Stimulated activated CD8-positive, alpha-beta memory T cell treated with anti-CD3 and anti-CD28 coated beads, Interleukin-7, amount 100 ng/mL, for 24 hours (primary cell): ENCODE results near the gene ADCK1.
A peak's percentile ranks its signal among the peaks of the same experiment; 100 is the strongest.
"Not testable (repeated sequence)": the region's sequence is repeated elsewhere in the genome, so short reads cannot be mapped to it uniquely, and the experiment has no call there.

Experiments
- DNase-seq: peaks from one replicate; pipeline ENCODE4 v3.0.0-alpha.2; 2020; ENCODE audit warnings: low read depth

Gene ADCK1

DNA sequence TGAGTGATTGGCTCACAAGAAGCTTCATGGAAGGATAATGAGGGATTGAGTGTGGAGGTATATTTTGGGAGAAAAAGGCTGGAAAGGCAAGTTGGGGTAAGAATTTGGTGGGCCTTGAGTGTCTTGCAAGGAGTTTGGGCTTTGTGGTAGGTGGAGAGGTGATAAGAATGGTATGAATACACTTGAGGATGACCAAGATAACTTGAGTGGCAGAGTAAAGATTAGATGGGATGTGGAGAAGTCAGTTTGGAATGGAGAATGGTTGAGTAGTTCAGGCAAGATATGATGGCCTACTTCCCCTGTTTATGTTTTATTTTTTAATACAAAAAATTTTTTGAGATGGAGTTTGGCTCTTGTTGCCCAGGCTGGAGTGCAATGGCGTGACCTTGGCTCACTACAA lies 9.1 kb downstream of the ADCK1 start:
- no peak for DNase-seq

DNA sequence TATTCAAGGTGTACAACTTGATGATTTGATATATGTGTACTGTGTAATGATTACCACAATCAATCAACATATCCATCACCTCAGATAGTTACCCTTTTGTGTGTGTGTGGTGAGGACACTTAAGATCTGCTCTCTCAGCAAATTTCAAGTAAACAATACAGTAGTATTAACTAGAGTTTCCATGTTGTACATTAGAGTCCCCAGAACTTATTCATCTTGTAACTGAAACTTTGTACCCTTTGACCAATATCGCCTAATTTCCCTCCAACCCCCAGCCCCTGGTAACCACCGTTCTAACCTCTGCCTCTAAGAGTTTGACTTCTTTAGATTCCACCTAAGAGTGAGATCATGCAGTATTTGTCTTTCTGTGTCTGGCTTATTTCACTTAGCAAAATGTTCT lies 12.1 kb downstream of the ADCK1 start:
- DNase-seq, result no peak

DNA sequence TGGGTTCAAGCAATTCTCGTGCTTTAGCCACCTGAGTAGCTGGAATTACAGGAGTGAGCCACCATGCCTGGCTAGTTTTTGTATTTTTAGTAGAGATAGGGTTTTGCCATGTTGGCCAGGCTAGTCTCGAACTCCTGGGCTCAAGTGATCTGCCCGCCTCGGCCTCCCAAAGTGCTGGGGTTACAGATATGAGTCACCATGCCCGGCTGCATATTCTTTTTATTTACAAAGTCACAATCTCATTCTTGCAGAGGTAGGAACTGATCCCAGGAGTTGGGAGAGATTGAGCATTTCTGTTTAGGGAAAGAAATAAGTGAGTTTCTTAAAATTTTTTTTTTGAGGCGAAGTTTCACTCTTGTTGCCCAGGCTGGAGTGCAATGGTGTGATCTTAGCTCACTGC lies 12.8 kb downstream of the ADCK1 start:
- DNase-seq, result not testable (repeated sequence)

DNA sequence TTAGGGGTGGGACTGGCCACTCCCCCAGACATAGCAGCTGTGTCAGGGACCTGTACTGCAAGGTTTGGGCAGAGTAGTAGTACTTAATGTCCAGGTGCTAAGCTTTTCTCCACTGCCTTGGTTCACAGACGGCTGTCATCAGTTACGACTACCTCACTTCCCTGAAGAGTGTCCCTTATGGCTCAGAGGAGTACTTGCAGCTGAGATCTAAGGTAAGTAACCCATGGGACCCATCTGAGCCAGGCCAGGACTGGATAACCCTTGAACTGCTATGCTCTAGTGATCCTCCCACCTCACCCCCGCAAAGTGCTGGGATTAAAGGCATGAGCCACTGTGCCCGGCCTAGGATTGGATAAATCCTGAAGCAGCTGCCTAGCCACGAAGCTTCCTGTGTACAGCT lies 22.4 kb downstream of the ADCK1 start:
- no peak for DNase-seq

DNA sequence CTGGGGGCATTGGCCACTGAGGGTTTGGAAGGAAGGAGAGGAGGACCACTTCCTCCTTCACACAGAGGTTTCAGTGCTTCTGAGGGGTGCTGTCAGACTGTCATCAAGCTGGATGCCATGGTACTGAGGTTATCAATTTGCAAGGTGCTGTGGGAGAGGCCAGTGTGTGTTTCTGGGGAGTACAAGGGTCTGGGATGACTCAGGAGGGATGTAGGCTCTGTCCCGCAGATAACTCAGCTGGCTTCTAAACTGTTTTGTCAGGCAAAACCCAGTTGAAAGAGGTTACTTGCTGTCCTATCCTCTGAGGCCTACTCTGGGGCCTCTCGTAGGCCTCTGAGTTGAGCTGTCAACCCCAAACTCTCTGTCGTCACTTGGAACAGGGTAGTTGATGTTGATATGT lies 22.8 kb downstream of the ADCK1 start:
- DNase-seq, result no peak

DNA sequence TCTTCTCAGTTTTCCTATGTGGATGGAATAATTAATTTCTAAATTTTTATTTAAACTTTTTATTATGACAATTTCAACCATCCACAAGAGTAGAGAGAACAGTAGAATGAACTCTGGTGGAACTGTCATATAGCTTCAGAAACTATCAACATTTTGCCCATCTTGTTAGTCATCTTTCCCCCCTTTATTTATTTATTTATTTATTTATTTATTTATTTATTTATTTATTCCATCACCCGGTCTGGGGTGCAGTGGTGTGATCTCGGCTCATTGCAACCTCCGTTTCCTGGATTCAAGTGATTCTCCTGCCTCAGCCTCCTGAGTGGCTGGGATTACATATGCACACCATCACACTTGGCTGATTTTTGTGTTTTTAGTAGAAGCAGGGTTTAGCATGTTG lies 23.5 kb downstream of the ADCK1 start:
- DNase-seq, result no peak

DNA sequence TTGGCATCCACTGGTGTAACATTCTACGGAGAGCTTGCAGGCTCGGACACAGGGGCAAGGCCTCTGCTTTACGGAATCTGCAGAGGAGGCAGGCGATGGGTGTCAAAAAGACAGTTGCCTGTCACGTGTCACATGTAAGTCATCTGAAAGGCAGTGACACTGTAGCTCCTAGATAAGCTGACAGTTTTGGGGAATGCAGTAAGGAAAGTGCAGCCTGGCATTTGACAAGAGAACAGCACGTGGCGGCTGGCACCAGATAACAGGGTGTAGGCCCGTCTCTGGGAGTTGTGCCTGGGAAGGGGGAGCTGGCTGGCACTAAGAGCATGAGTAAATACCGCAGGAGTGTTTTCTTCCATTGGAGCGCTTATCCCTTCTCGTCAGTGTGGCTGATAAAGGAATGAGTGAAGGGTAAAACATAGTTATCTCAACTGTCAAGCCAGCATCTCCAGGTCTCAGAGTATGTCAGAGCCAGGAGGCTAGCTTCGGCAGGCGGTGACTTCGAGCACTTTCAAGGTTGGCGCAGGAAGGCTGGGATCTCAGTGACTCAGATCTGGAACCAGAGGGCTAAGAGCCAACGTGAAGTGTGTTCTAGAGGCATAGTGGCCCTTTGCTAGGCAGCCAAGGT lies 26.1 kb downstream of the ADCK1 start:
- no peak for DNase-seq

DNA sequence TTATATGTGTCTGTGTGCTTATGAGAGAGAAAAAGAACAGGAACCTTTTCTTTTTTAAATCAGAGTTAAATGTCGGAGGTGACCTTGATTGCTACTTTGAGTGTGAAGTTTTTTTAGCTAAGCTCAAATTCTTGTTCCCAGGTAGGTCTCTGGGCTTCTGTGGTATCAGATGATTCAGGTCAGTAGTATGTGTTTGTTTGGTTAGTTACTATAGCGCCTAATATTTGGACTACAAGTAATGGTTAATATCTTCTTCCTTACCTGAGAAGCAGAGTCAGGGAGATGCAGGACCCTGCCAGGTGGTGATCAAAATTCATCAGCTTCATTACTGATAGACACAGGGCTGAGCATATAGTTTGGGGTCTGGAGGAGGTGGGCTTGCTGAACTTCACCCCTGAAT lies 30.8 kb downstream of the ADCK1 start:
- no peak for DNase-seq

DNA sequence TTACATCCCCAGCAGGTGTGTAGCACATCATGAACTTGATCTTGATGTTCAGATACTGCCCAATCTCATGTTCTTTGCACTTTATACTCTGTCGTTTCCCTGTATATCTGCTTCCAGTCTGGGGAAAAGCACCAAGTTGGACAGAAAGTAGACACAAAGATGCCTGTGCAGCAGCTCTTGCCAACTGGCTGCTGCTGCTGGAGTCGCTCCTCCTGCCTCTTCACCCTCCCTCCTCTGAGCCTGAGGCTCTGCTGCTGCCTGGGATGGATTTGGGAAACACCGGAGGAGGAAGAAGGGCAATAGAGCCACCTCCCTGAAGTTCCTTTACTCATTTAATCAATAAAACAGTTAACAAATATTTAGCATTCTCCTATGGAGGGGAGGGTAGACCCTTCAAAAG lies 32.4 kb downstream of the ADCK1 start:
- DNase-seq, result no peak

DNA sequence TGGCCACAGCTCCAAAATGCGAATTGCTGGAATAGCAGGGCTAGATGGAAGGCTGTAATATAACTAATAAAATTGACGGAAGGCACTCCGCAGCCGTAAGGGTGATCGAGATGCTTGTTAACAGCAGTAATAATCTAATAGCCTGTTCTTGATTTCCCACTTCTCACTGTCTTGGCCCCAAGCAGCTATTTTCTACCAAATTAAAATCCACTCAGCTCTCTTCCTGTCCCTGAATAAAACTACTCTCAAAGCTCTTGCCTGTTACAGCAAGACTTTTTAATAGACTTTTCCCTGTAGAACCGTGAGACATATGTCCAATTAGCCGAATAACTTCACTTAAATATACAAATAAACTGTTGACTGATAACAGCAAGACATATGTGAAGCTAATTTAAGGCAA lies 38.0 kb downstream of the ADCK1 start:
- DNase-seq, result no peak

DNA sequence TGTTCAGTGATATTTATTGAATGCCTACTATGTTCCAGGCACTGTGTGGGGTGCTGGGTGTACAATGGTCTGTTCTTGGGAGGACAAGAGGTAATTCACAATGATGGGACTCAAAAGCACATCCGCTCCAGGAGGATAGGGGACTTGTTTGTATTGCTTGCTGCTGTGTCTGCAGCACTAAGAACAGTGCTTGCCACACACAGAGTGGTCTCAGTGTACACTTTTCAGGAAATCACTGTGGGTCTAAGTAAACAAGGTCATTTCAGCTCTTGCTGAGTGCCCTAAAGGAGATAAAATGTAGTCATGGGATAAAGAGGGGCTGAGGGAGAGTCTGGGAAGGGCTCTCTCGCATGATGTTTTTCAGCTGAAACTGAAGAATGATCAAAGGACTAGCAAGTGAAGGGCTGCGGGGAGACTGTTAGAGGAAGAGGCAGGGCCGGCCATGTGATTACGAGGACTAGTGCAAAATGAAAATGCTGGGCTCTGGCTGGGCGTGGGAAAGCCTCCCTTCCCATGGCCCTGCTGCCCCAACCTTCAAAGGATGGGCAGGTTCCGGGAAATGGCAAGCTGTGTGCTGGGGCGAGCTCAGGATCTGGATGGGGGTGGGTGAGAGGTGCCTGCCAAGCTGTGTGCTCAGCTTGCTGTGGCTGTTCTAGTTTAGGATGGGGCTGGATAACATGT lies 39.1 kb downstream of the ADCK1 start:
- no peak for DNase-seq

DNA sequence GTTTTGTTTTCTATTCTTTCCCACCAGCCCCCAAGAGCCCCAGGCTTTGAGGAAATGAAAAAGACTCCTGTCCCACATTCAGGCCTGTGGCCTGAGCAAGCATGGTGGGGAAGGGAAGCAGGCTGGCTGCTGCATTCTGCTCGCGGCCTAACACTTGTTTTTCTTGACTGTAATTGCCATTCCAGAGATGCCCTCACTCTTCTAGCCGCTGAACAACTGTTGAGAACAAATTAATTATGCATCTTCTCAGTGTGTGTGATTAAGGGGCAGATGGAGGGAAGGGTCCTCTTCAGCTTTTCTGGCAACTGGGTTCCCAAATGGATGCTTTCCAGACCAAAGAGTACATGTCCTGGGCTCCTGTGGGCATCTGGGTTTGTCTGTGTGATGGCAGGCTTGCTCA lies 43.3 kb downstream of the ADCK1 start:
- no peak for DNase-seq

DNA sequence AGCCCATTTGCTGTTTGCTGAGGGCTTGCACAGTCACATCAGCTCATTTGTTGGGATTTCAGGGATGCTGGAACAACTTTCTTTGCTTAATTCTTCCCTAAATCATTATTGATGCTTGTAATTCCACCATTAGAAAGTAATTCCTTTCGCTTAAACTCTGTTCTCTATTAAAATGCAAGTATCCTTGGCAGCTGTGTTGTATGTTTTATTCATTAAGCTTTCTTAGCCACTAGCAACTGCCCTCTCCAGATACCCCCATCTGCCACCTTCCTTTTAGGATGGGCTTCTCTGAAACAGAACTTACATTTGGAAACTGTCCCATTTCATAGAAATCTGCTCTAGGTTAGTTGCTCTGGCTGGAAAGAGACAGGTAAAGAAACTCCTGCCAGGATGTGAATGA lies 43.7 kb downstream of the ADCK1 start:
- no peak for DNase-seq

DNA sequence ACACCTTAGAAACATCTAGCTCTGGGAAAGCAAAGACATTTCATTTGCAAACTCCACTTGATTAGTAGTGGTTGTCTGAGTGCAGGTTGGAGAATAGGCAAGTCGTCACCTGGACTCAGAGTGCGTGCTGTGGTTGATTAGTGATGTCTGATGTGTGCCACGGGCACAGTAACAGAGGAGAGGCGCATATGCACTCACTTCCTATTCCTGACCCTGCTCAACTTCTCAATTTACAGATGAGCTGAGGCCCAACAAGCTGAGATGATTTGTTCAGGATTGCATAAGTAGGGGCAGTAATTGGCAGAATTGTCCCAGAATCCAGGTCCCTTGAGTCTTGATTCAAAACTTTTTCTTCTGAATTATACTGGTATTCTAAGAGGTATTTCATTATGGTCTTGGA lies 44.9 kb downstream of the ADCK1 start:
- no peak for DNase-seq

DNA sequence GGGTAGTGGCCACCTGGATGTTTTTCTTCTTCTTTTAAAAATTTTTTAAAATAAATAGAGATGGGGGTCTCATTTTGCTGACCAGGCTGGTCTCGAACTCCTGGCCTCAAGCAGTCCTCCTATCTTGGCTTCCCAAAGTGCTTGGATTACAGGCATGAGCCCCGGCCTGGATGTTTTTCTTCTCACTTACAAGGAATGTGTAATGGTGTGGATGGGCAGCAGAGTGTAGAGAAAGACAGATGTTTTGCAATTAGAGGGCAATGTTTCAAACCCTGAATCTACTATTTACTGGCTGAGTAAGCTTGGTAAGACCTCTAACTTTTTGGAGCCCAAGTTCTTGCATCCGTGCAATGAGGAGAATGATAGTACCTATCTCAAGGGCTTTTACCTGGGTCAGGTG lies 48.1 kb downstream of the ADCK1 start:
- no peak for DNase-seq

DNA sequence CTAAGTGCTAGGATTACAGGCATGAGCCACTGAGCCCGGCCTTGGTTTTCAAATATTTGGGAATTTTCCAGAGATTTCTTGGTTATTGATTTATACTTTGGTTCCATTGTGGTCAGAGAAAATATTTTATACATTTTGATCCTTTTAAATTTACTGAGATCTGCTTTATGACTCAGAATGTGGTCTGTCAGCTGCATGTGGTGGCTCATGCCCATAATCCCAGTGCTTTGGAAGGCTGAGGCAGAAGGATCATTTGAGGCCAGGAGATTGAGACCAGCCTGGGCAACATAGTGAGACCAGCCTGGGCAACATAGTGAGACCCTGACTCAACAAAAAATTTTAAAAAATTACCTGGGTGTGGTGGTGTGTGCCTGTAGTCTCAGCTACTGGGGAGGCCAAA lies 49.8 kb downstream of the ADCK1 start:
- no peak for DNase-seq

DNA sequence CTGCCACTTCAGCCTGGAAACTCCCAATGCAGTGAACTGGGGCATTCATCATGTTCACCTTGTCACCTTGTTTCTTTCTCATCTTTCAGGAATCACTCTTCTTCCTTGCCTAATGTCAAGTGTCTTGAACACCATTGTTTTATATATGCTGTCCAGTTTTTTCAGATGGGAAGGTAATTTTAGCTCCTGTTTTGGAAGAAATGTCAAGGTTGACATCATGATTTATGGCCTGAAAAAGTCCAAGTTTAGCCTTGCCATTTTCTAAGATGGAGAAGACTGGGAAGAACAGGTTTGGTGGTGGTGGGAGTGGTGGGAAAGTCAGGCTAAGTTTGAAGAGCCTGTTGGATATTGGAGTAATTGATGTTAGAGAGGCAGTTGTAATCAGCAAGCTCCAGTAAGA lies 54.0 kb downstream of the ADCK1 start:
- DNase-seq, result no peak

DNA sequence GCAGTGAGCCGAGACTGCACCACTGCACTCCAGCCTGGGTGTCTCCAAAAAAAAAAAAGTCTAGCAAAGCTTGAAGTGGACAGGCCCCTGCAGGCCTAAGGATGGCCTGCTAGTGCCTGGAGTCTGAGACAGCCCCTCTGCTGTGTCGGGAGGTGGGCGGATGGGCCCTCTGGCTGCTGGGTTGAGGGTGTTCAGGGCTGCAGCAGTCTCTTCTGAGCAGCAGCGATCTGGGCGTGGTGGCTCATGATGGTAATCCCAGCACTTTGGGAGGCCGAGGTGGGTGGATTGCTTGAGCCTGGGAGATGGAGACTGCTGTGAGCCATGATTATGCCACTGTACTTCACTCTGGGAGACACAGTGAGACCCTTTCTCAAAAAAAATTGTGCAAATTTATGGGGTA lies 57.0 kb downstream of the ADCK1 start:
- no peak for DNase-seq

DNA sequence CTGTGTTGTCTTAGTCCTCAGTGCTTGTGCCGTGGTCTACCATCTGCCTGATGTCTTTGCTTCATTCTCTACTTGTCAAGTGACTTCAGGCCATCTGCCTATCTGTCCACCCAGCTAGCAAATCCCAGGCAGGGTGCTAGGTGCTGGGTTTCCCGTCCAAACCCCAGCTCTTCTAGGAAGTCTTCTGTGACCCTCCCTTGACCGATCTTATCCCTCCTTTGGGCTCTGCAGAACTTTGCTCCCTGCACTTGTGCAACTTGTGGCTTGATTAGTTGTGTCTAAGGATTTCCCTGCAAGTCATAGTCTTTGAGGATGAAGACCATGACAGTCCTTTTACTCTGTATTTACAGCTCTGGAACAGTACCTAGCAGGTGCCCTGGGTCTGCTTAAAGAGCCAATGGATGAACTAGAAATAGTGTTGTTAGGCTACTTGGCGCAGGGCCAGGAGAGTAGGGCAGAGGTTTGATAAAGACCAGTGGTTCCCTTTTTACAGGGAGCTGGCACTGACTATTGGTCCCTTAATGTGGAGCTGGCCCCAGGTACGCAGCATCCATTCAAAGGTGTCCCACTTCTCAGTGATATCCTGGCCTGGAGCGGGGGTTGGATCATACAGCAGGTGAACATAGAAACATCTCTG lies 60.1 kb downstream of the ADCK1 start:
- no peak for DNase-seq

DNA sequence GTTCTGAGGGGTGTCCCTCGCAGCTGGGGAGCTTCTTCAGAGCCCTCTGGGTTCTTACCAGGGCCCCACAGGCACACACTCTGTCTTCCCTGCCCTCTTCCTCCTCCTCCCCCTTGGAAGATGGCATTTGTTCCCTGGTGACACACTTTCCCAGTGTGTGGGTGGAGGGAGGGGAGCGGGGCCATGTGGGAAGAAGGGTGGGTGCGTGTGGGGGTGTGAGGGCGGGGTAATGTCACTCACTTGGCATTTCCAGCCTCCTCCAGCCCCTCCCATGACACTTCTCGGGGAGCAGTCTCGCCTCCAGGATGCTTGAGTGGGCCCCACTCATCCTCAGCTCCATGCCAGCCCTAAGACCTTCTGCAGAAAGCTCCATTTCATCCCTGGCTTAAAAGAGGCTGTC lies 61.3 kb downstream of the ADCK1 start:
- DNase-seq, result no peak

DNA sequence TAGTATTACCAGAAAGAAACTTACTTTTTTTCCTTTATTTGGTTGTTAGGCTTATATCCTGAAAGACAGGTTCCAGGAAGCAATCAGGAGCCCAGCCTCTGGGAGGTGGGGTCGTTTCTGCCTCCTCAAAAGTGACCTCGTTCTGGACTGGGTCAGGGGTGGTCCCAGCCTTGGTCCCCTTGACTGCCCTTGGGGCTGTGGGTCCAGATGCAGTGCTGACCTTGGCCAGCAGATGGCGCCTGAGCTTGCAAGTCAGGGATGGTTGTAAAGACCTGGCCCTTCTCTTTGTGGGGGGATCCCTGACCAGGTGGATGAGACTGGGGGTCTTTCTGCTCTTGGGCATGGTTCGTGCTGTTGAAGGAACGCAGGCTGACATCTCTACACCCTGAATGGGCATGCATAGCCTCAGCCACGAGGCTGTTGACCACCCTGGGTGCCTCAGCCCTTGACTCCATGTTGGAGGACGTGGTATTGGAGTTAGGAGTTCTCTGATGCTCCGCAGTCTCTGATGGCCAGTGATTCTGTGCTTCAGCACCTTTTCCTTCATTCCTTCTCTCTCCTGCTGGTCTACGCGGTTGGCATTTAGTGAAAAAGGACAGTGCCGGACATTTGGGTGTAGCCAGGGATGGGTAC lies 62.4 kb downstream of the ADCK1 start:
- peak; percentile 69 for DNase-seq

DNA sequence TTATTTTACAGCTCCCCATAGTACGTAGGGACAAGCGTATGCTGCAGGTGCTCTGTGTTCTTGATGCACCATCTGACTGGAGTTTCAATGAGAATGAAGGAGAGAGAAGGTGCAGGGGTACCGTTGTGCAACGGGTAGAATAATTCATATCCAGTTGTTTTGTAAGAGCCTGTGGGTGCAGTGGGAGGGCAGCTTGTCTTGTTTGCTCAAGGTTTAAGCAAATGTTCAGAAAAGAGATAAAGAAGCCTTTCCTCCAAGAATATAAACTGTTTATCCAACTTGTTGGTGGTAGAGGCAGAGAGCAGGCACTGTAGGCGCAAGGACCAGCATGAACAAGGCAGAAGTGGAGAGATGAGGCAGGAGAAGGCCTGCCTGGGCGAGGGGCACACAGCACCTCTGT lies 64.2 kb downstream of the ADCK1 start:
- DNase-seq, result no peak

DNA sequence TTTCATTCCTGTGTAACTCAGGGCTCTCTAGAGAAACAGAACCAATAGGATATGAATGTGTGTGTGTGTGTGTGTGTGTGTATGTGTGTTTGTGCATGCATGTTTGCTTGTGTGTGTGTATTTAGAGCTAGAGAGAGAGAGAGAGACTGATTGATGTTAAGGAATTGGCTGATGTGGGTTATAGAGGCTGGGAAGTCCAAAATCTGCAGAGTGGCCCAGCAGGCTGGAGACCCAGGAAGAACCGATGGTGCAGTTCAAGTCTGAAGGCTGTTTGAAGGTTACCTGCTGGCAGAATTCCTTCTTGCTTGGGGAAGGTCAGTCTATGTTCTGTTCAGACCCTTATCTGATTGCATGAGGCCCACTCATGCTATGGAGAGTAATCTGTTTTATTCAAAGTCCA lies 64.7 kb downstream of the ADCK1 start:
- DNase-seq, result no peak
